Smooth muscle cell (in vitro differentiated cells): ENCODE data around the gene KIAA1671. TPM values are rescaled to one million over a fixed set of nuclear protein-coding genes. Genes with fewer than 3 reads are reported as not detected.

ENCODE experiments used
- DNase-seq: peaks from one replicate; lab custom pipeline; 2025; ENCODE audit not compliant: unreplicated experiment; lab: John Stamatoyannopoulos, UW
- H2AFZ ChIP-seq: fragments of 200-600 bp; sonication (generic); 2 replicates; pipeline ENCODE4 v1.6.0; 2016; ENCODE audit warnings: antibody characterized with exemption, low read depth, mild to moderate bottlenecking
- H3F3A ChIP-seq: fragments of 200-600 bp; sonication (generic); 2 replicates; pipeline ENCODE4 v1.6.0; 2017; ENCODE audit warnings: antibody characterized with exemption, low read depth
- H3K27ac ChIP-seq: fragments of 200-600 bp; sonication (generic); 2 replicates; pipeline ENCODE4 v1.5.1; 2016; ENCODE audit warnings: low read depth, mild to moderate bottlenecking
- H3K27me3 ChIP-seq: fragments of 200-600 bp; sonication (generic); 2 replicates; pipeline ENCODE4 v1.6.1; 2016; ENCODE audit warnings: low read depth, mild to moderate bottlenecking
- H3K36me3 ChIP-seq: fragments of 200-600 bp; sonication (generic); 2 replicates; pipeline ENCODE4 v1.5.1; 2016; ENCODE audit warnings: low read depth
- H3K4me1 ChIP-seq: fragments of 200-600 bp; sonication (generic); 2 replicates; pipeline ENCODE4 v1.5.1; 2016; ENCODE audit warnings: low read depth
- H3K4me2 ChIP-seq: fragments of 200-600 bp; sonication (generic); 2 replicates; pipeline ENCODE4 v1.6.0; 2016; ENCODE audit warnings: mild to moderate bottlenecking
- H3K4me3 ChIP-seq: fragments of 200-600 bp; sonication (generic); 2 replicates; pipeline ENCODE4 v1.5.1; 2016; ENCODE audit warnings: mild to moderate bottlenecking
- H3K79me2 ChIP-seq: fragments of 200-600 bp; sonication (generic); 2 replicates; pipeline ENCODE4 v1.6.0; 2016; ENCODE audit warnings: low read depth, mild to moderate bottlenecking
- H3K9ac ChIP-seq: fragments of 200-600 bp; sonication (generic); 2 replicates; pipeline ENCODE4 v1.6.0; 2016; ENCODE audit warnings: low read depth
- H3K9me3 ChIP-seq: fragments of 200-600 bp; sonication (generic); replicated peaks from 2 replicates; pipeline ENCODE4 v1.5.1; 2016; ENCODE audit warnings: low read depth
- H4K20me1 ChIP-seq: fragments of 200-600 bp; sonication (generic); 2 replicates; pipeline ENCODE4 v1.6.0; 2016; ENCODE audit warnings: low read depth
- WGBS: methylation state at CpG from one replicate; pipeline ENCODE4 v1.1.7; 2016; ENCODE audit warnings: low lambda C conversion rate; 5-methylcytosine and 5-hydroxymethylcytosine counted together
- polyA plus RNA-seq: library from polyadenylated mRNA; unstranded; fragments of >200 nt; fragmentation: Nextera tagmentation; extraction: Ambion mirVana; gene quantifications from 2 replicates; pipeline ENCODE4 v1.2.1, GENCODE V29; 2016
- total RNA-seq: library from RNA; depleted of rRNA; stranded (reverse); fragments of >200 nt; gene quantifications from 2 replicates; pipeline ENCODE4 v1.2.3, GENCODE V29; 2014
- TF ChIP-seq, protein P1 (sequence below): fragments of 200-600 bp; sonication (generic); IDR thresholded peaks from 2 replicates; pipeline ENCODE4 v1.5.1; 2017; ENCODE audit warnings: borderline replicate concordance, mild to moderate bottlenecking, antibody characterized with exemption; ENCODE audit not compliant: insufficient read depth, poor library complexity, severe bottlenecking

KIAA1671 gene
- total and polyA plus RNA-seq, 2 experiments from 2014 or later: 1.7 to 7.6 TPM

DNA sequence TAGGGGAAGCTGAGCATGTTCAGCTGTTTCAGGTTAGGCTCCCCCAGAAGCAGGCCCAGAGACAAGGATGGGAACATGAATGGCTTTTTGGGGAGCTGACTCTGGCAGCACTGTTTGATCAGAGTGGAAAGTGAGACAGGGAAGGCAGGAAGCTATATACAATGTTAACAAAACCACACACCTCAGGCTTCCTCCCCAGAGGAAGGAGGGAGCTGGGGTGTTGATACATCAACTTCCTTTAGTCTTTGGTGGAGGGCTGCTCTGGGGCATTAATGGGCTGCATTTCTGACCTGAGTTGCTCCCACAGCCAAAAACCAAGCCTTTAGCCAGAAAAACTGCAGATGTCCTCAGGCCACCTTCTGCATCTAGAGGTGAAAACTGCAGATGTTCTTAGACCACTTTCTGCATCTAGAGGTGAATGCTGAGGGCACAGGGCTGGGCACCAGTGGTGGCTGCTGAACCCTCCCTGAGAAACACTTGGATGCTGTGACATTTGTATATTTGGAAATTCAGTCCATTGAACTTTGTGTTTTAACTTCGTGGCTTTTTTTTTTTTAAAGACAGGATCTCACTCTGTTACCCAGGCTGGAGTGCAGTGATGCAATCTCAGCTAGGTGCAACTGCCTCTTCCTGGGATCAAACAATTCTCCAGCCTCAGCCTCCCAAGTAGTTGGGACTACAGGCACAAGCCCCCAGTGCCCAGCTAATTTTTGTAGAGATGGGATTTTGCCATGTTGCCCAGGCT is 49.9 kb downstream of the KIAA1671 start:
- peaks cover 10% of the 10 kb centered on the region for H3F3A ChIP-seq
- H3K4me2 ChIP-seq: no peak overlapping the region
- H2AFZ ChIP-seq: no peak overlapping the region
- no peaks in the 10 kb centered on the region for H3K79me2 ChIP-seq
- 55% methylated on average over 1 of the region's 1 CpG for WGBS
- TF ChIP-seq, protein P1, sequence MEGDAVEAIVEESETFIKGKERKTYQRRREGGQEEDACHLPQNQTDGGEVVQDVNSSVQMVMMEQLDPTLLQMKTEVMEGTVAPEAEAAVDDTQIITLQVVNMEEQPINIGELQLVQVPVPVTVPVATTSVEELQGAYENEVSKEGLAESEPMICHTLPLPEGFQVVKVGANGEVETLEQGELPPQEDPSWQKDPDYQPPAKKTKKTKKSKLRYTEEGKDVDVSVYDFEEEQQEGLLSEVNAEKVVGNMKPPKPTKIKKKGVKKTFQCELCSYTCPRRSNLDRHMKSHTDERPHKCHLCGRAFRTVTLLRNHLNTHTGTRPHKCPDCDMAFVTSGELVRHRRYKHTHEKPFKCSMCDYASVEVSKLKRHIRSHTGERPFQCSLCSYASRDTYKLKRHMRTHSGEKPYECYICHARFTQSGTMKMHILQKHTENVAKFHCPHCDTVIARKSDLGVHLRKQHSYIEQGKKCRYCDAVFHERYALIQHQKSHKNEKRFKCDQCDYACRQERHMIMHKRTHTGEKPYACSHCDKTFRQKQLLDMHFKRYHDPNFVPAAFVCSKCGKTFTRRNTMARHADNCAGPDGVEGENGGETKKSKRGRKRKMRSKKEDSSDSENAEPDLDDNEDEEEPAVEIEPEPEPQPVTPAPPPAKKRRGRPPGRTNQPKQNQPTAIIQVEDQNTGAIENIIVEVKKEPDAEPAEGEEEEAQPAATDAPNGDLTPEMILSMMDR: no peak
- H3K9me3 ChIP-seq: no peaks in the 10 kb centered on the region
- H3K27me3 ChIP-seq: no peaks in the 10 kb centered on the region
- H3K9ac ChIP-seq: no peak overlapping the region
- DNase-seq: no peak
- no peak overlapping the region for H3K27ac ChIP-seq
- H3K4me1 ChIP-seq: peaks cover under 1% of the 10 kb centered on the region
- H3K4me3 ChIP-seq: no peak overlapping the region
- no peaks in the 10 kb centered on the region for H3K36me3 ChIP-seq
- no peaks in the 10 kb centered on the region for H4K20me1 ChIP-seq

DNA sequence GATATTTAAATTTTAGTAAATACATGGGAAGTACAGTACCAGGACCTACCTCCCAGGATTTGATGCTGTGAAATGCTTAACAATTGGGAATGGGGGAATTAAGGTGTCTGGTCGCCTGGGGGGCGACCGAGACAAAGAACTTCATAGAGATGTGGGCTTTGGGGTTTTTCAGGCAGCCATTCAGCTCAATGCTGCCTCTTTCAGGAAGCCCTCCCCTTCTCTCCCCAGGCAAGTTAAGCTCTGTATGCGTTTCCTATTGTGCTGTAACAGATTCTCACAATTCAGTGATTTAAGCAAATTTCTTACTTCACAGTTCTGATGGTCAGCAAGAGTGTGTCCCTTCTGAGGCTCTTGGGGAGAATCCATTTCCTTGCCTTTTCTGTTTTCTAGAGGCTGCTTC is 53.8 kb downstream of the KIAA1671 start:
- Histone ChIP-seq H3K9me3 (no peaks in the 10 kb centered on the region), H2AFZ (no peak overlapping the region), H3K27ac (peak overlapping the region; percentile 6), H3K9ac (no peak overlapping the region), H3K79me2 (no peaks in the 10 kb centered on the region), H3K4me1 (no peaks in the 10 kb centered on the region), H3K4me3 (no peak overlapping the region), H3K4me2 (peak overlapping the region; percentile 6), H4K20me1 (no peaks in the 10 kb centered on the region), H3F3A (peaks cover 10% of the 10 kb centered on the region), H3K36me3 (no peaks in the 10 kb centered on the region), H3K27me3 (no peaks in the 10 kb centered on the region)
- 70% methylated on average over 4 of the region's 4 CpGs for WGBS
- DNase-seq: no peak
- TF ChIP-seq, protein P1: no peak

GRCh38 chr22:25007444-25008106 is 55.1 kb downstream of the KIAA1671 start:
- H2AFZ ChIP-seq: no peak overlapping the region
- H3K27me3 ChIP-seq: no peaks in the 10 kb centered on the region
- H3K27ac ChIP-seq: no peak overlapping the region
- H3K4me3 ChIP-seq: no peak overlapping the region
- H3K4me1 ChIP-seq: peaks cover 2% of the 10 kb centered on the region
- no peak overlapping the region for H3K9ac ChIP-seq
- no peak overlapping the region for H3K4me2 ChIP-seq
- TF ChIP-seq, protein P1: no peak
- WGBS: 86% methylated on average over 10 of the region's 10 CpGs
- H3K36me3 ChIP-seq: no peaks in the 10 kb centered on the region
- H4K20me1 ChIP-seq: no peaks in the 10 kb centered on the region
- H3K9me3 ChIP-seq: no peaks in the 10 kb centered on the region
- DNase-seq: no peak
- H3F3A ChIP-seq: peaks cover 10% of the 10 kb centered on the region
- no peaks in the 10 kb centered on the region for H3K79me2 ChIP-seq
